ENCODE measurements around the gene GUCY1A2.

- TF ChIP-seq CTCF (optimal IDR thresholded peaks at IDR 0.05 in 1 of 3, IDR thresholded peaks at IDR 0.05 in 1 of 3, conservative IDR thresholded peaks at IDR 0.05 in 1 of 3; ENCODE audit: extremely low read depth in 1 of 3, insufficient read depth in 2 of 3, low read length in 3 of 3) (no peak), EZH2 (IDR thresholded peaks at IDR 0.05; ENCODE audit: low read length) (no peak)
Measured at GRCh38 chr11:107009190-107009589, 9.1 kb downstream of the GUCY1A2 start.

Data from keratinocyte (primary cell).